GM19193 (cell line): Measurements from ENCODE around the gene MAP4K4.

Experiments used
- POLR2A ChIP-seq: IDR thresholded peaks from 4 replicates; pipeline ENCODE4 v1.6.1; 2011; ENCODE audit not compliant: insufficient read depth, insufficient read length; ENCODE audit errors: extremely low read depth

Gene MAP4K4

GRCh38 chr2:101899265-101899664 is 201.8 kb downstream of the MAP4K4 start:
- TF ChIP-seq POLR2A = no peak

GRCh38 chr2:101899871-101900270 is 202.4 kb downstream of the MAP4K4 start:
- TF ChIP-seq POLR2A = no peak

GRCh38 chr2:101900375-101900774 is 202.9 kb downstream of the MAP4K4 start:
- no peak for TF ChIP-seq POLR2A

DNA sequence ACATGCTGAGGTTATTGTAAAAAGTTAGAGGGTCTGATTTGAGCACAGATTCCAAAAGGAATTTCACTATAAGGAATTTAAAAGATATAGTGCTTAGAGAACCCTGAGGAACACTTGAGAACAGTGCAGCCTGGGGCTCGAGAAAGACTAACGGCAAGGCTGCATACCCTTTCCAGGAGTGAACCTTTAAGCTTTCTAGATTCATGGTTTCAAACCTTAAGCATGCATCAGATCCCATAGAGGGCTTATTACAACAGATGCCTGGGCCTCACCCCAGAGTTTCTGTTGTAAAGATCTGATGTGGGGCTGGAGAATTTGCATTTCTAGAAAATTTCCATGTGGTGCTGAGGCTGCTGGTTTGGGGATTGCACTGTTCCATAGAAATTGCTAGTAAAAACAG is 203.7 kb downstream of the MAP4K4 start:
- no peak for TF ChIP-seq POLR2A

DNA sequence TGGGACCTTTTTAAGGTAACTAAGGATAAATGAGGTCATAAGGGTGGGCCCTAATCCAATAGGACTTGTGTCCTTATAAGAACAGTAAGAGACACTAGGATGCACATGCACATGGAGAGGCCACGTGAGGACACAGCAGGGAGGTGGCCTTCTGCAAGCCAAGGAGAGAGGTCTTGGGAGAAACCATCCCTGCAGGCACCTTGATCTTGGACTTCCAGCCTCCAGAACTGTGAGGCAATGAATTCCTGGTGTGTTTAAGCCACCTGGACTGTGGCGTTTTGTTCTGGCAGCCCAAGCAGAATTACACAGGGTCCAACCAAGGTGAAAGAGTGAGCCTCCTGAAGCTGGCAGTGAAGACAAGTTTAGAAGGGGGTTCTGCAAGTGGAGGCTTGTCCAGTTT is 204.7 kb downstream of the MAP4K4 start:
- TF ChIP-seq POLR2A = no peak

GRCh38 chr2:101904916-101905315 is 207.4 kb downstream of the MAP4K4 start:
- TF ChIP-seq POLR2A = no peak

GRCh38 chr2:101905746-101906336 is 208.3 kb downstream of the MAP4K4 start:
- TF ChIP-seq POLR2A = no peak

GRCh38 chr2:101909760-101910159 is 212.3 kb downstream of the MAP4K4 start:
- no peak for TF ChIP-seq POLR2A

DNA sequence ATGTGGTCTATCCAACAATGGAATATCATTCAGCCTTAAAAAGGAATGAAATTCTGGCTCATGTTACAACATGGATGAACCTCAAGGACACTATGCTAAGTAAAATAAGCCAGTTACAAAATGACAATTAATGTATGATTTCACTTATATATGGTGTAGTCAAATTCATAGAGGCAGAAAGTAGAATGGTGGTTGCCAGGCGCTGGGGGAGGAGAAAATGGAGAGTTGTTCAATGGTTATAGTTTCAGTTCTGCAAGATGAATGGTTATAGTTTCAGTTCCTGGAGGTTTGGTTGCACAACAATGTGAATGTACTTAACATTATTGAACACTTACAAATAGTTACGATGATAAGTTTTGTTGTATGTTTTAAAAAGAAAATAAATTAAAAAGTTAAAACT is 215.0 kb downstream of the MAP4K4 start:
- TF ChIP-seq POLR2A = no peak

DNA sequence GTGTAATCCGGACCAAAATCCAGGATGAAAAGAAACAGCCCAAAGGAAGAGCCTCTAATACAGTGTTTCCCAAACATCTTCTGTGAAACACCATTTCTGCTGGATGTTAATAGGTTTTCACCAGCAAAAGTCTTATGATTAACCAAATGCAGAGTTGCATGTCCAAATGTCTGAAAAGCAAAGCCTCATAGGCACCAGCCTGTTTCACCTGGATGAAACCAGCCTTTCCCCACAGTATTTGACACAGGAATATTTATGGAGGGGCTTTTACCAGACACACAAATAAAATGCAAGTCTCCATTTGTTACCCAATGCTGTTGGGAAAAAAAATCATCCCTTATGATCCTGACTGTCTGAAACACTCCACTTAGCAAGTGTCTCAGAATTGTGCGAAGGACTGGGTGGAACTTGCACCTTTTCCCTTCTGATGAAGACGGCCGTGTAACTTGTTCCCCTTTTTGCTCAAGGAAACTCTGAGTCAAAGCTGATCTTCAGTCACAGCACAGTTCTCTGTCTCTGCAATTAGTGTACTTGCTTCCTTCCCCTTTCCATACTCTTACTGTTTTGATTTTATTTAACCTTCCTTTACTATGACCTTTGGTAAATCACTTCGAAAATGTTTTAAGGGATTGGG is 223.9 kb downstream of the MAP4K4 start:
- TF ChIP-seq POLR2A = no peak

- no peak for TF ChIP-seq POLR2A
Observed at GRCh38 chr2:101921953-101922325, 224.4 kb downstream of the MAP4K4 start.

GRCh38 chr2:101930019-101930418 is 232.5 kb downstream of the MAP4K4 start:
- TF ChIP-seq POLR2A = no peak

DNA sequence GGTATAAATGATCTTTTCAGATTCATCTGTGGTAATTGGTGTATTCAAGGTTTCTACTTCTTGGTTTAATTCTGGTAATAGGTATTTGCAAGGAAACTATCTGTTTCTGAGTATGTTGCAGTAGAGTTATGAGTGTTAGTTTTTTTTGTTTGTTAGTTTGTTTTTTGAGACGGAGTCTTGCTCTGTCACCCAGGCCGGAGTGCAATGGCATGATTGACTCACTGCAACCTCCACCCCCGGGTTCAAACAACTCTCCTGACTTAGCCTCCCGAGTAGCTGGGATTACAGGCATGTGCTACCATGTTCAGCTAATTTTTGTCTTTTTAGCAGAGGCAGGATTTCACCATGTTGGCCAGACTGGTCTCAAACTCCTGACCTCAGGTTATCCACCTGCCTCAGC is 233.3 kb downstream of the MAP4K4 start:
- no peak for TF ChIP-seq POLR2A

GRCh38 chr2:101931402-101931801 is 233.9 kb downstream of the MAP4K4 start:
- no peak for TF ChIP-seq POLR2A

DNA sequence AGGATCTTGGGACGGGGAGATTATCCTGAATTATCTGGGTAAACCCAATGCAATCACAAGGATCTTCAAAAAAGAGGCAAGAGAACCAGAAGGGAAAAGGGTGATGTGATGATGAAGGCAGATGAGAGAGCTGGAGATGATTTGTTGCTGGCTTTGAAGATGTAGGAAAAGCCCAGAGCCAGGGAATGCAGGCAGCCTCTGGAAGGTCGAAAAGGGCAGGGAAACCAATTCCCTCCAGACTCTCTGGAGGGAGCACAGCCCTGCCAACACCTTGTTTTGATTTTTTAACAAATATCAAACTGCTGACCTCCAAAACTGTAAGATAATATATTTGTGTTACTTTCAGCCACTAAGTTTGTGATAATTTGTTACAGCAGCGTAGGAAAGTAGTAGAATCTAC is 245.3 kb downstream of the MAP4K4 start:
- TF ChIP-seq POLR2A = no peak
